ENCODE results near the gene RIMS4.

RIMS4 gene

DNA sequence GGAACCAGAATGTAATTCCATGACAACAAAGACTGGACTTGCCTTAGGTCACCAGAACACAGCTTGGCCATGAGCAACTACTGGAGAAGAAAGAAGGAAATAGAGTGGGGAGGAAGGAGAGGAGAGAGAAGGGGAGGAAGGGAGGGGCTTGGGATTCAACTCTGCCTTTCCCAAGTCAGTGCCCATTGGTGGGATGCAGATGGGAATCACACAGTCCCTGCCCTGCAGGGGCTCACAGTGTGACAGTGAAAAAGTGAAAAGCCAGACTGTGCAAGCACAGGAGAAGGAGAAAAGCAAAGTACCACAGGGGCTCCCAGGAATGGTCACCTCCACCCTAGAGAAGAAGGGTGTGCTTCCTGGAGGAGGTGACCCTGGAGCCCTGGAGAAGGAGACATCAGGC lies 14.0 kb downstream of the RIMS4 start:
- H3K36me3 ChIP-seq (ENCODE audit: insufficient read depth, low read length), result no peaks in the 10 kb centered on the region
- no peaks in the 10 kb centered on the region; the same call in 1 of the 2 replicates for H3K4me1 ChIP-seq (ENCODE audit: insufficient read depth, low read length)
- H3K9me3 ChIP-seq (ENCODE audit: control insufficient read depth, insufficient read depth, low read length), result no peaks in the 10 kb centered on the region

DNA sequence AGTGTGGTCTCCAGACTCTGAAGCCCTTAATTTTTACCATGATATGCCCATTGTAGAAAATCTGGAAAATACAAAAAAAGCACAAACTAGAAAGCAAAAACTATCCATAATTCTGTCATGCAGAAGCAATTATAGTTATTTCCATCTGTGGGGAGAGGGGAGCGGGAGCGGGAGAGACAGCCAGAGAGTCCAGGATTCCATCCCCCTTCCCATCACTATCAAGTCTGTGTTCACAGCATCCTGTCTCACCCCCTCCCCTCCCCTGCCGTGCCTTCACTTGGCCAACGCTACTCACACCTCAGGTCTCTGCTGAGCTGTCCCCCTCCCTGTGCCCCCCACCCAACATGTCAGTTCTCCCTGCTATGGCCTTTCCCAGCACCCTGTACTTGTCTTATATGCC lies 14.5 kb downstream of the RIMS4 start:
- no peaks in the 10 kb centered on the region for H3K36me3 ChIP-seq (ENCODE audit: insufficient read depth, low read length)
- H3K9me3 ChIP-seq (ENCODE audit: control insufficient read depth, insufficient read depth, low read length), result no peaks in the 10 kb centered on the region
- H3K9ac ChIP-seq (ENCODE audit: low read depth, low read length), result no peak overlapping the region
- H3K4me1 ChIP-seq (ENCODE audit: insufficient read depth, low read length), result peaks cover 2% of the 10 kb centered on the region; the same call in 1 of the 2 replicates

More for the DNA sequence above, 14.0 kb downstream of the RIMS4 start:
- no peak overlapping the region for H3K9ac ChIP-seq (ENCODE audit: low read depth, low read length)

DNA sequence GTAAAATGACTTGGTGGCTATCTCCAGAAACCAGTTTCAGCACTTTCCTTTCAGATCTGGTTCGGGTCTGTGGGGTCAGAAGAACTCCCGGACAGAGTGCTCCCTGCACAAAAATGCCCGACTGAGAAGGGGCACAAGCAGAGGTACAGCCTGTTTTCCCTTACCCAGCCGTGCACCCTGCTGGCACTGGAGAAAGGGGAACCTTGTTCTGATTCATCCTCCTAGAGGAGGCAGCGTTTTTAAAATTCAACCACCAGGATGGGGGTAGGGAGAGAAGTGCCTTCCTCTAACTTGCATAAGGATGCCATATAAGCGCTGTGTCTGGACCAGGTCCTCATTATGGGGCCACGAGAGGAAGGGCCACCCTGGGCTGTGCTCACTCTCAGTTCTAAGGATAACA lies 17.6 kb downstream of the RIMS4 start:
- Histone ChIP-seq H3K9me3 (ENCODE audit: control insufficient read depth, insufficient read depth, low read length) (no peaks in the 10 kb centered on the region), H3K36me3 (ENCODE audit: insufficient read depth, low read length) (no peaks in the 10 kb centered on the region), H3K9ac (ENCODE audit: low read depth, low read length) (no peak overlapping the region), H3K4me1 (ENCODE audit: insufficient read depth, low read length) (peaks cover 4% of the 10 kb centered on the region; the same call in 1 of the 2 replicates)

DNA sequence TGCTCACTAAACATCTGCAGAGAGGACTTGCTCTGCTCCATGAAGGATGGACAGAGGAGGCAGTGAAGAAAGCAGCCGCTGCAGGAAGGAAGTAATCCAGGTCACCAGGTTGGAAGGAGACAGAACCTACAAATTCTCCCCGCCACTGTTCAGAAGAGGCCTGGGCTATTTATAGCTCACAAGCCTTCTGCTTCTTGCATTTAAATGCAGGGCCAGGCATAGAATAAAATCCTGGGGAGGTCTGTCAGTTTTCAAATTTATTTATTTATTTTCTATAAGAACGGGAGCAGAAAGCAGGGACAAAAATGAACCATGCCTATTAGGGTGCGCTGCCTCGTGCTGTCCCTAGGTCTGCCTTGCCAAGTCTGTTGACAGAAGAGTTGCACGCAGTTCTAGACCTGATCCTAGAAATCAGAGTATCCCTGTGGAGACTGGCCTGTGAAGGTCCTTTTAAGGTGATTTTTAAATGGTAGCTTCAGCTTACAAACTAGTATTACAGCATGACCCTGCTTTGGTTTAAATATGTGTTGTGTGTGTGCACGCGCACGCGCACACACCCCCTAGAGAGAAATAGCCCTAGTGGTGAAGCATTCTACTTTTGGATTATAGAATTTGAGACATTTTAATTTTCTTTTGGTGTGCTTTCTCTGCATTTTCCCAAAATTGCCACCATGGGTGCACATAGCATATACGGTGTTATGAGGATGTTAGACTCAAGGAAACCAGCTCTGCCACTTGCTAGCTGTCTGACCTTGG lies 19.5 kb downstream of the RIMS4 start:
- Histone ChIP-seq H3K4me1 (ENCODE audit: insufficient read depth, low read length) (peaks cover 4% of the 10 kb centered on the region; the same call in 1 of the 2 replicates), H3K36me3 (ENCODE audit: insufficient read depth, low read length) (no peaks in the 10 kb centered on the region), H3K9me3 (ENCODE audit: control insufficient read depth, insufficient read depth, low read length) (no peaks in the 10 kb centered on the region), H3K9ac (ENCODE audit: low read depth, low read length) (no peak overlapping the region)

DNA sequence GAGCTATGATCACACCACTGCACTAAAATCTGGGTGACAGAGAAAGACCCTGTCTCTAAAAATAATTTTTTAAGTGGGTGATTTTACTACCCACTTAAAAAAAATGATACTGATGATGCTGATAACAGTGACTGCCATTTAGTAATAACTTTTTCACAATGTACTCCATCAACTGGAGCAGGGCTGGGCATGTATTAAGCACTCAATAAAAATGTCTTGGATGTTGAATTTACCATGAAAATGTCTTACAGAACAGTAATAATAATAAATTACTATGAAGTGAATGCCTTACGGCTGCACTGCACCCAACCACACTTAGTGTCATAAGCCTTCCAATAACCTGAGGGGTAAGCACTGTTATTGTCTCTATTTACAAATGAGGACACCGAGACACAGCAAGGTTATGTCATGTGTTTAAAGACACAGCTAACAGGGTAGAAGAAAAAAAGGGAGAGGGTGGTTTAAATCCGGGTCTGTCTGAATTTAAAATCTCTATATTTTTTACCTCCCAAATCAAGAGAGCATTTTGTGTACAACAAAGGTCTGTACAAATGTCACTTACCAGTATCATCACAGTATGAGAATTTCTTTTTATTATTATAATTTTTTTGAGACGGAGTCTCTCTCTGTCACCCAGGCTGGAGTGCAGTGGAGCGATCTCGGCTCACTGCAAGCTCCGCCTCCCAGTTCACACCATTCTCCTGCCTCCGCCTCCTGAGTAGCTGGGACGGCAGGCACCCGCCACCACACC lies 21.5 kb downstream of the RIMS4 start:
- Histone ChIP-seq H3K4me1 (ENCODE audit: insufficient read depth, low read length) (peaks cover 4% of the 10 kb centered on the region; the same call in 1 of the 2 replicates), H3K9ac (ENCODE audit: low read depth, low read length) (no peak overlapping the region), H3K9me3 (ENCODE audit: control insufficient read depth, insufficient read depth, low read length) (no peaks in the 10 kb centered on the region), H3K36me3 (ENCODE audit: insufficient read depth, low read length) (no peaks in the 10 kb centered on the region)

DNA sequence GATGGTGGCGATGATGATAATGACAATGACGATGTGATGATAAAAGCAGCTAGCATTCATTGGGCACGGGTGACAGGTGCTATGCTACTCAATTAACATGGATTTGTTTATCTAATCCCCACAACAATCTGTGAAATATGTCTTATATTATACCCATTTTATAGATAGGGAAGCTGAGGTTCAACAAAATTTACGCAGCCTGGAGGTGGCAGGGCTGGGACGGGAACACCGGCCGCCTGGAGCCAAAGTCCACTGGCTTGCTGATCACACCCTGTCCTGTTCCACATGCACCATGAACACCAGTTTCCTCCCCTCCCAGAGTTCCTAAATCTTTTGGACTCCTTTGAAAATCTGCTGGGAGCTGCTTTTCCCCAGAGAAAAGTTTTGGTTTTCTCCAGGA lies 23.0 kb downstream of the RIMS4 start:
- Histone ChIP-seq H3K9me3 (ENCODE audit: control insufficient read depth, insufficient read depth, low read length) (no peaks in the 10 kb centered on the region), H3K36me3 (ENCODE audit: insufficient read depth, low read length) (no peaks in the 10 kb centered on the region), H3K4me1 (ENCODE audit: insufficient read depth, low read length) (peaks cover 4% of the 10 kb centered on the region; the same call in 1 of the 2 replicates), H3K9ac (ENCODE audit: low read depth, low read length) (no peak overlapping the region)

DNA sequence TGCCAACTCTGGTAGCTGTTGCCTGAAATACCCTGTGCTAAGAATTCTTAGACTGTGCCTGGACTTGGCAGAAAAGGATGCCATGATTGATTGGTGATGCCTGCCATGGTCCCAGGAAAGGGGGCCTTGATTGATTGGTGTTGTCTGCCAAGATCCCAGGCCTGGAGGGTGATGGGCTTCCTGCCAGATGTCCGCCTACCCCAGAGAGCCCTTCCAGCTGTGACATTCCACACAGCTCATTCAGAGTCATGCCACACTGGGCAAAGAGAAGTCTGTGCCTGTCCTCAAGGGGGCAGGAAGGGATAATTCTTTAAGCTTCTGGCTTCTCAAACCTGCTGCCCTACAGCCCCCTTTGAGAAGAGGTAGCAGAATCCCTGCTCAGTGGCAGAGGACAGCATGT lies 24.6 kb downstream of the RIMS4 start:
- peaks cover under 1% of the 10 kb centered on the region; the same call in 1 of the 2 replicates for H3K4me1 ChIP-seq (ENCODE audit: insufficient read depth, low read length)

DNA sequence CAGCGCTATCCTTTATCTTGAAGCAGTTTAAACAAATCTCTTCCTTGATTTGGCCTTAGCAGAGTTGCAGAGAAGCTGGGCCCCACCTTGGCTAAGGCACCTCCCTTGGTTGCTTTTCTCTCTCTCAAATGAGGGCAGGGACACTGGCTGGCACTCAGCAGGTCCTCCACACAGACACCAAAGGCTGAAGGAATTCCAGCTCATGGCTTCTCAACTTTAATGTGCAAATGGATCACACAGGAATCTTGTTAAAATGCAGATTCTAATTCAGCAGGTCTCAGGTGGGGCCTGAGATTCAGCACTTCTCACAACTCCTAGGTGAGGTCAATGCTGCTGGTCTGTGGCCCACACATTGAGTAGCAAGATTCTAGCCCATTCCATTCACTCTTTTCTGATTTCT lies 25.7 kb downstream of the RIMS4 start:
- Histone ChIP-seq H3K4me1 (ENCODE audit: insufficient read depth, low read length) (no peaks in the 10 kb centered on the region; the same call in 1 of the 2 replicates), H3K36me3 (ENCODE audit: insufficient read depth, low read length) (no peaks in the 10 kb centered on the region), H3K9ac (ENCODE audit: low read depth, low read length) (no peak overlapping the region), H3K9me3 (ENCODE audit: control insufficient read depth, insufficient read depth, low read length) (no peaks in the 10 kb centered on the region)

More for the DNA sequence above, 24.6 kb downstream of the RIMS4 start:
- Histone ChIP-seq H3K9me3 (ENCODE audit: control insufficient read depth, insufficient read depth, low read length) (no peaks in the 10 kb centered on the region), H3K36me3 (ENCODE audit: insufficient read depth, low read length) (no peaks in the 10 kb centered on the region), H3K9ac (ENCODE audit: low read depth, low read length) (no peak overlapping the region)

DNA sequence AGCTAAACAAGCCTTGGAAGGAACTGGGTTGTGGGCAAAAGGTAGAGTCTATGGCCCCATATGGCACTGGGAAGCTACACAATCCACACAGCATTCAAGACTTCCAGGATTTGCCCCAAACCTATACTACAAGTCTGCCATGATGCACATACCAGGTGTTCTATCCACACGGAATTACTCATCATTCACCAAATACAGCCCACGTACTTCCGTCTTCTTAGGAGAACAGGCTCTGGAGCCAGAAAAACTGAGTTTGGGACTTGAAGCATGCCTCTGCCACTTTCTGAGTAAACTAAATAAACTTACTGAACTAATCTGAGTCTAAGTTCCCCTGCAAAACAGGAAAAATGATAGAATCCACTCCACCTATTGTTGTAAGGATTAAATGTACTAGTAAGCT lies 28.6 kb downstream of the RIMS4 start:
- no peak overlapping the region for H3K9ac ChIP-seq (ENCODE audit: low read depth, low read length)
- no peaks in the 10 kb centered on the region for H3K36me3 ChIP-seq (ENCODE audit: insufficient read depth, low read length)
- no peaks in the 10 kb centered on the region for H3K9me3 ChIP-seq (ENCODE audit: control insufficient read depth, insufficient read depth, low read length)
- no peaks in the 10 kb centered on the region; the same call in 1 of the 2 replicates for H3K4me1 ChIP-seq (ENCODE audit: insufficient read depth, low read length)

DNA sequence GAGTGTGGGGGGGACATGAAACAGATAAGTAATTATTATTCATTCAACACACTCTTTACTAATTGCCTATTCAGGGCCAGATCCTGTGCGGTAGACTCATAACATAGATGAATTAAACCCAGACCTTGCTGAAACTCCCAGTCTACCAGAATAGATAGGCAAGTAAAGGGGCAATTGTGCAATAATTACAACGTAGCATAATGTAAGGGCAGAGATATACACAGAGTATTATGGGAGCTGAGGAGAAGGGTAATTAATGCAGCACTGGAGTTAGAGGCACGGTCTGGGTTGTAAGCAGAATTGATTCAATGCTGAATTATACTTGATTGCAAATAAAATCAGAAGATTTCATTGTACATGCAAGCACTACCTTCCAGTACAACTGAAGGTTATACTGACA lies 29.2 kb downstream of the RIMS4 start:
- H3K9ac ChIP-seq (ENCODE audit: low read depth, low read length), result no peak overlapping the region
- no peaks in the 10 kb centered on the region; the same call in 1 of the 2 replicates for H3K4me1 ChIP-seq (ENCODE audit: insufficient read depth, low read length)
- no peaks in the 10 kb centered on the region for H3K36me3 ChIP-seq (ENCODE audit: insufficient read depth, low read length)
- H3K9me3 ChIP-seq (ENCODE audit: control insufficient read depth, insufficient read depth, low read length), result no peaks in the 10 kb centered on the region

DNA sequence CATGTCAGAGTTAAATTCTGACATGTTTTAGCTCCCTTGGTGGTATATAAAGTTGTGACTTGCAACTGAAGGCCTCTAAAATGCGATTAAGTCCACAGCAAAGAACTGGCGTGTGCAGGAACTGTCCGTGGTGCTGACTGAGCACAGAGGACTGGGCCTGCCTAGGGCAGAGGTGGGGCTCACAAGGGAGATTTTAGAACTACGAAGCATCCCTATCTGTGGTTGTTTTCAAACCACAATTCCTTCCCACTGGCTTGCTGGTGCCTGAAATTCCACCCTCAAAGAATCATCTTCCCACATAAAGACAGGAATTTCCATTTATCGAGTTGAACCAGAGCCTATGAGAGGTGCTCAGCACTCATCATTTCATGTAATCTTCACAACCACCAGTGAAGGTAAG lies 30.1 kb downstream of the RIMS4 start:
- Histone ChIP-seq H3K9ac (ENCODE audit: low read depth, low read length) (no peak overlapping the region), H3K4me1 (ENCODE audit: insufficient read depth, low read length) (no peaks in the 10 kb centered on the region; the same call in 1 of the 2 replicates), H3K36me3 (ENCODE audit: insufficient read depth, low read length) (no peaks in the 10 kb centered on the region), H3K9me3 (ENCODE audit: control insufficient read depth, insufficient read depth, low read length) (no peaks in the 10 kb centered on the region)

DNA sequence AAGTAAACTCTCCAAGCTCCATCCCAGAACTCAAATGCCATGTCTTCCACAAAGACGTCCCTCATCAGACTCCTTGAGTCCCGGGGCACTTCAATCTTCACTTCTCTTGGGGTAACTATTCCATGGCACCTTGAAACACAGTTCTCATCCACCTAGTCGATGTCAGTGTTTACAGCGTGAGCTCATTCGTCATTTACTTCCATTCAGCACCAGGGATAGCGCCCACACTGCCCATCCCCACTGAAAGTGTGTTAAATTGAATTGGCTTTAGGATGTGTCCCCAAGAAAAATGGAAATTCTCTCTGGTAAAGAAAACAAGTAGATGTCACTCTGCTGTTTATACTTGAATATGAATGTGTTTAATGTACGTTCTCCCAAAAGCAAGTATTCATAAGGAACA lies 33.4 kb downstream of the RIMS4 start:
- Histone ChIP-seq H3K9ac (ENCODE audit: low read depth, low read length) (no peak overlapping the region), H3K4me1 (ENCODE audit: insufficient read depth, low read length) (peaks cover 9% of the 10 kb centered on the region; the same call in 1 of the 2 replicates), H3K36me3 (ENCODE audit: insufficient read depth, low read length) (no peaks in the 10 kb centered on the region), H3K9me3 (ENCODE audit: control insufficient read depth, insufficient read depth, low read length) (no peaks in the 10 kb centered on the region)

DNA sequence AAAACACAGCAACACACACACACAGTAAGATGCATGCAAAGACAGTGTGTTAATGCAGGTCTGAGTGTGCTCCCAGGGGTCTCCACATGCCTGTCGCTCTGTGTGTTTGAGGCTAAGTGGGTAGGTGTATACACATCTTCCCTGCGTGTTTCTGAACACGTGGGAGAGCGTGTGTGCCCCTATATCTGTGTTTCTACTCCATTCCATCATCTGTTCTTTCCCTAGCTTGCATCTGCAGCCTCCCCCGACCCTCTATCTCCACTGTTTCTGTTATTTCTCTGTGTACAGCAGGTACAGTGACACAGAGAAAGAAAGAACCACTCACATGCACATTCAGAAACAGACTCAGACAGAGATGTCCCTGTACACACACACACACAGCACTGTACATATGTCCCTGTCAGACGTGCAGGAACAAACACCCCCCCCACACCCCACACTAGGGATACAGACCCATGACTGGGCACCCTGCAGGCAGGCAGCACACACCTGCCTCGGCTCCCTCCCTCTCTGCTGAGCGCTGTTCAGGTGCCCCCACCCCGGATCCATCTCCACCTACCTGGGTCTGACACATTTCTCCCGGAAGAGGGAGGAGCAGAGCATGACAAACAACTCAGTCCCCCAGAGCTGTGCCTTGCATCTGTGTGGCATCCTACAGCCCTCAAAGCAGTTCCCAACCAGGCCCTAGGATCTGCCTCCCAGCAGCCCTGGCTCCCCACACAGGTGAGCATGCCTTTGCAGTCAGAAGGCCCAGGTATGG lies 37.1 kb downstream of the RIMS4 start:
- peaks cover 9% of the 10 kb centered on the region; the same call in 1 of the 2 replicates for H3K4me1 ChIP-seq (ENCODE audit: insufficient read depth, low read length)
- no peak overlapping the region for H3K9ac ChIP-seq (ENCODE audit: low read depth, low read length)
- H3K9me3 ChIP-seq (ENCODE audit: control insufficient read depth, insufficient read depth, low read length), result no peaks in the 10 kb centered on the region
- no peaks in the 10 kb centered on the region for H3K36me3 ChIP-seq (ENCODE audit: insufficient read depth, low read length)

DNA sequence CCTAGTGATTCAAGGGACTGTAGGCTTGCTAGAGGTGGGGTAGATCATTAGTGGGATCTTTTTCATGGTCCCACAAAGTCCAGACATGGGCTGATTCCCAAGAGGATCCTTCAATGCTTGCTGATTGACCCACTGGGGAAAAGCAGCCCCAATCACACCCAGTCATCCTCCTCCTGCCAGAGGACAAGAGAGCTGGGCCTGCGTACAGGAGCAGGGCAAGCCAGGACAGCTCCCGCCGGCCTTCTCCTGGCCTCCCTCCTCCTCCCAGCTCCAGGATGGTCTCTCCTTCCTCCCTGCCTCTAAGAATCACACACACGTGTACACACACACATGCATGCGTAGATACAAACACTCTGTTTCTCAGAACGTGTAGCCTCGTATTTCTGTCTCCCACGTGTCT lies 37.7 kb downstream of the RIMS4 start:
- no peak overlapping the region for H3K9ac ChIP-seq (ENCODE audit: low read depth, low read length)
- no peaks in the 10 kb centered on the region for H3K9me3 ChIP-seq (ENCODE audit: control insufficient read depth, insufficient read depth, low read length)
- no peaks in the 10 kb centered on the region for H3K36me3 ChIP-seq (ENCODE audit: insufficient read depth, low read length)
- H3K4me1 ChIP-seq (ENCODE audit: insufficient read depth, low read length), result peaks cover 9% of the 10 kb centered on the region; the same call in 1 of the 2 replicates
